Neural cell (in vitro differentiated cells): ENCODE results near the gene FBXO30. TPM values are rescaled to one million over a fixed set of nuclear protein-coding genes. Genes with fewer than 3 reads are reported as not detected.

Source experiments
- H2AFZ ChIP-seq: fragments of 200-600, 300-800 bp; sonication (generic), shearing (Covaris generic); 2 replicates; pipeline ENCODE4 v1.6.0; 2014; ENCODE audit warnings: low read depth, mild to moderate bottlenecking, antibody characterized with exemption, low read length, moderate library complexity
- H3F3A ChIP-seq: fragments of 200-600 bp; shearing (Covaris generic); 2 replicates; pipeline ENCODE4 v1.6.1; 2016; ENCODE audit warnings: mild to moderate bottlenecking, moderate library complexity, mixed read lengths, antibody characterized with exemption, low read length; ENCODE audit not compliant: insufficient read depth, poor library complexity, severe bottlenecking
- H3K27ac ChIP-seq: fragments of 200-600, 300-800 bp; sonication (generic), shearing (Covaris generic); 2 replicates; pipeline ENCODE4 v1.5.1; 2014; ENCODE audit warnings: mild to moderate bottlenecking, low read length, moderate library complexity
- H3K27me3 ChIP-seq: fragments of 300-800, 200-600 bp; sonication (generic), shearing (Covaris generic); 2 replicates; pipeline ENCODE4 v1.6.0; 2014; ENCODE audit warnings: mild to moderate bottlenecking, low read depth, low read length, moderate library complexity; ENCODE audit not compliant: insufficient read depth
- H3K36me3 ChIP-seq: fragments of 300-800, 200-600 bp; sonication (generic), shearing (Covaris generic); 2 replicates; pipeline ENCODE4 v1.5.1; 2014; ENCODE audit warnings: mild to moderate bottlenecking, antibody characterized with exemption, low read length, moderate library complexity; ENCODE audit not compliant: insufficient read depth
- H3K4me2 ChIP-seq: fragments of 300-800, 200-600 bp; sonication (generic), shearing (Covaris generic); 2 replicates; pipeline ENCODE4 v1.6.0; 2014; ENCODE audit warnings: mild to moderate bottlenecking, low read length
- H3K4me3 ChIP-seq: fragments of 300-800, 200-600 bp; sonication (generic), shearing (Covaris generic); 2 replicates; pipeline ENCODE4 v1.5.1; 2014; ENCODE audit warnings: mild to moderate bottlenecking, low read length, moderate library complexity
- H3K79me2 ChIP-seq: fragments of 200-600 bp; shearing (Covaris generic); replicated peaks from 2 replicates; pipeline ENCODE4 v1.6.0; 2014; ENCODE audit warnings: mild to moderate bottlenecking, low read length, moderate library complexity; ENCODE audit not compliant: insufficient read depth
- H3K9ac ChIP-seq: fragments of 300-800, 200-600 bp; sonication (generic), shearing (Covaris generic); 2 replicates; pipeline ENCODE4 v1.6.1; 2016; ENCODE audit warnings: mild to moderate bottlenecking, low read length, mixed read lengths
- H3K9me2 ChIP-seq: fragments of 200-600 bp; shearing (Covaris generic); 2 replicates; pipeline ENCODE4 v1.6.1; 2016; ENCODE audit warnings: mild to moderate bottlenecking, low read length, mixed read lengths; ENCODE audit not compliant: insufficient read depth
- H3K9me3 ChIP-seq: fragments of 200-600, 300-800 bp; sonication (generic), shearing (Covaris generic); 2 replicates; pipeline ENCODE4 v1.6.1; 2016; ENCODE audit warnings: mild to moderate bottlenecking, mixed run types, low read length, moderate library complexity, mixed read lengths
- H4K20me1 ChIP-seq: fragments of 200-600 bp; shearing (Covaris generic); 2 replicates; pipeline ENCODE4 v1.6.1; 2016; ENCODE audit warnings: mild to moderate bottlenecking, mixed run types; ENCODE audit not compliant: insufficient read depth
- EP300 ChIP-seq: fragments of 450-650 bp; conservative IDR thresholded peaks from 2 replicates; pipeline ENCODE4 v1.6.1; 2014; ENCODE audit warnings: antibody characterized with exemption, mild to moderate bottlenecking, moderate library complexity; ENCODE audit not compliant: poor library complexity, severe bottlenecking
- EZH2 ChIP-seq: fragments of 200-600, 300-800 bp; shearing (Covaris generic), sonication (generic); IDR thresholded peaks from 2 replicates; pipeline ENCODE4 v1.6.1; 2014; ENCODE audit warnings: antibody characterized with exemption, low read length, borderline replicate concordance, mild to moderate bottlenecking; ENCODE audit not compliant: insufficient read depth, poor library complexity, severe bottlenecking
- MXI1 ChIP-seq: fragments of 450-650 bp; conservative IDR thresholded peaks from 2 replicates; pipeline ENCODE4 v1.6.1; 2014; ENCODE audit warnings: antibody characterized with exemption, mild to moderate bottlenecking; ENCODE audit not compliant: poor library complexity, severe bottlenecking
- POLR2AphosphoS5 ChIP-seq: IDR thresholded peaks from 2 replicates; pipeline ENCODE4 v1.6.1; 2012
- RAD21 ChIP-seq: fragments of 450-650 bp; conservative IDR thresholded peaks from 2 replicates; pipeline ENCODE4 v1.6.1; 2014; ENCODE audit warnings: antibody characterized with exemption, mild to moderate bottlenecking, moderate library complexity
- SMC3 ChIP-seq: fragments of 450-650 bp; conservative IDR thresholded peaks from 2 replicates; pipeline ENCODE4 v1.6.1; 2014; ENCODE audit warnings: antibody characterized with exemption, mild to moderate bottlenecking, moderate library complexity; ENCODE audit not compliant: poor library complexity
- TAF1 ChIP-seq: IDR thresholded peaks from 2 replicates; pipeline ENCODE4 v1.6.1; 2012; ENCODE audit warnings: low read depth
- polyA plus RNA-seq: library from polyadenylated mRNA; depleted of rRNA; stranded (reverse); fragments of >200 nt; gene quantifications from 2 replicates; pipeline ENCODE4 v1.2.3, GENCODE V29; 2014
- TF ChIP-seq, protein P1 (sequence below): fragments of 450-650 bp; IDR thresholded peaks from 2 replicates; pipeline ENCODE4 v1.5.1; 2014; ENCODE audit warnings: antibody characterized with exemption, mild to moderate bottlenecking, moderate library complexity; ENCODE audit not compliant: poor library complexity, severe bottlenecking
- TF ChIP-seq, protein P2 (sequence below): IDR thresholded peaks from 2 replicates; pipeline ENCODE4 v1.6.1; 2012; ENCODE audit warnings: borderline replicate concordance

Gene FBXO30
- polyA plus RNA-seq, 1 donor from 2014 or later = 14.0 TPM

- Histone ChIP-seq H3K9me3 (no peaks in the 10 kb centered on the region), H4K20me1 (no peaks in the 10 kb centered on the region), H3K79me2 (no peaks in the 10 kb centered on the region), H2AFZ (no peak overlapping the region), H3K9me2 (no peaks in the 10 kb centered on the region), H3K9ac (no peak overlapping the region), H3F3A (no peaks in the 10 kb centered on the region), H3K4me3 (no peak overlapping the region), H3K4me2 (no peak overlapping the region), H3K27ac (no peak overlapping the region), H3K27me3 (no peaks in the 10 kb centered on the region), H3K36me3 (no peaks in the 10 kb centered on the region)
- TF ChIP-seq POLR2AphosphoS5 = no peak
- no peak for TF ChIP-seq SMC3
- TF ChIP-seq, protein P1, sequence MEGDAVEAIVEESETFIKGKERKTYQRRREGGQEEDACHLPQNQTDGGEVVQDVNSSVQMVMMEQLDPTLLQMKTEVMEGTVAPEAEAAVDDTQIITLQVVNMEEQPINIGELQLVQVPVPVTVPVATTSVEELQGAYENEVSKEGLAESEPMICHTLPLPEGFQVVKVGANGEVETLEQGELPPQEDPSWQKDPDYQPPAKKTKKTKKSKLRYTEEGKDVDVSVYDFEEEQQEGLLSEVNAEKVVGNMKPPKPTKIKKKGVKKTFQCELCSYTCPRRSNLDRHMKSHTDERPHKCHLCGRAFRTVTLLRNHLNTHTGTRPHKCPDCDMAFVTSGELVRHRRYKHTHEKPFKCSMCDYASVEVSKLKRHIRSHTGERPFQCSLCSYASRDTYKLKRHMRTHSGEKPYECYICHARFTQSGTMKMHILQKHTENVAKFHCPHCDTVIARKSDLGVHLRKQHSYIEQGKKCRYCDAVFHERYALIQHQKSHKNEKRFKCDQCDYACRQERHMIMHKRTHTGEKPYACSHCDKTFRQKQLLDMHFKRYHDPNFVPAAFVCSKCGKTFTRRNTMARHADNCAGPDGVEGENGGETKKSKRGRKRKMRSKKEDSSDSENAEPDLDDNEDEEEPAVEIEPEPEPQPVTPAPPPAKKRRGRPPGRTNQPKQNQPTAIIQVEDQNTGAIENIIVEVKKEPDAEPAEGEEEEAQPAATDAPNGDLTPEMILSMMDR = no peak
- no peak for TF ChIP-seq RAD21
- no peak for TF ChIP-seq TAF1
- TF ChIP-seq, protein P2, sequence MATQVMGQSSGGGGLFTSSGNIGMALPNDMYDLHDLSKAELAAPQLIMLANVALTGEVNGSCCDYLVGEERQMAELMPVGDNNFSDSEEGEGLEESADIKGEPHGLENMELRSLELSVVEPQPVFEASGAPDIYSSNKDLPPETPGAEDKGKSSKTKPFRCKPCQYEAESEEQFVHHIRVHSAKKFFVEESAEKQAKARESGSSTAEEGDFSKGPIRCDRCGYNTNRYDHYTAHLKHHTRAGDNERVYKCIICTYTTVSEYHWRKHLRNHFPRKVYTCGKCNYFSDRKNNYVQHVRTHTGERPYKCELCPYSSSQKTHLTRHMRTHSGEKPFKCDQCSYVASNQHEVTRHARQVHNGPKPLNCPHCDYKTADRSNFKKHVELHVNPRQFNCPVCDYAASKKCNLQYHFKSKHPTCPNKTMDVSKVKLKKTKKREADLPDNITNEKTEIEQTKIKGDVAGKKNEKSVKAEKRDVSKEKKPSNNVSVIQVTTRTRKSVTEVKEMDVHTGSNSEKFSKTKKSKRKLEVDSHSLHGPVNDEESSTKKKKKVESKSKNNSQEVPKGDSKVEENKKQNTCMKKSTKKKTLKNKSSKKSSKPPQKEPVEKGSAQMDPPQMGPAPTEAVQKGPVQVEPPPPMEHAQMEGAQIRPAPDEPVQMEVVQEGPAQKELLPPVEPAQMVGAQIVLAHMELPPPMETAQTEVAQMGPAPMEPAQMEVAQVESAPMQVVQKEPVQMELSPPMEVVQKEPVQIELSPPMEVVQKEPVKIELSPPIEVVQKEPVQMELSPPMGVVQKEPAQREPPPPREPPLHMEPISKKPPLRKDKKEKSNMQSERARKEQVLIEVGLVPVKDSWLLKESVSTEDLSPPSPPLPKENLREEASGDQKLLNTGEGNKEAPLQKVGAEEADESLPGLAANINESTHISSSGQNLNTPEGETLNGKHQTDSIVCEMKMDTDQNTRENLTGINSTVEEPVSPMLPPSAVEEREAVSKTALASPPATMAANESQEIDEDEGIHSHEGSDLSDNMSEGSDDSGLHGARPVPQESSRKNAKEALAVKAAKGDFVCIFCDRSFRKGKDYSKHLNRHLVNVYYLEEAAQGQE = no peak
- TF ChIP-seq EZH2 = no peak
- TF ChIP-seq EP300 = no peak
- no peak for TF ChIP-seq MXI1
These were observed 28.3 kb upstream of the FBXO30 start for GRCh38 chr6:145842693-145843546.

- no peak overlapping the region for H3K4me2 ChIP-seq
- H4K20me1 ChIP-seq = no peaks in the 10 kb centered on the region
- no peaks in the 10 kb centered on the region for H3K27me3 ChIP-seq
- no peaks in the 10 kb centered on the region for H3F3A ChIP-seq
- no peaks in the 10 kb centered on the region for H3K9me2 ChIP-seq
- H3K4me3 ChIP-seq = no peak overlapping the region
- H3K27ac ChIP-seq = no peak overlapping the region
- no peaks in the 10 kb centered on the region for H3K79me2 ChIP-seq
- TF ChIP-seq, protein P1 = no peak
- no peak for TF ChIP-seq MXI1
- H2AFZ ChIP-seq = no peak overlapping the region
- H3K9ac ChIP-seq = no peak overlapping the region
- no peaks in the 10 kb centered on the region for H3K9me3 ChIP-seq
- no peaks in the 10 kb centered on the region for H3K36me3 ChIP-seq
These were observed 27.1 kb upstream of the FBXO30 start for GRCh38 chr6:145841668-145842067.
